ENCODE data around the gene MAP2K5.

The MAP2K5 gene

GRCh38 chr15:67774626-67775025 lies 232.1 kb downstream of the MAP2K5 start:
- TF ChIP-seq, protein P1, sequence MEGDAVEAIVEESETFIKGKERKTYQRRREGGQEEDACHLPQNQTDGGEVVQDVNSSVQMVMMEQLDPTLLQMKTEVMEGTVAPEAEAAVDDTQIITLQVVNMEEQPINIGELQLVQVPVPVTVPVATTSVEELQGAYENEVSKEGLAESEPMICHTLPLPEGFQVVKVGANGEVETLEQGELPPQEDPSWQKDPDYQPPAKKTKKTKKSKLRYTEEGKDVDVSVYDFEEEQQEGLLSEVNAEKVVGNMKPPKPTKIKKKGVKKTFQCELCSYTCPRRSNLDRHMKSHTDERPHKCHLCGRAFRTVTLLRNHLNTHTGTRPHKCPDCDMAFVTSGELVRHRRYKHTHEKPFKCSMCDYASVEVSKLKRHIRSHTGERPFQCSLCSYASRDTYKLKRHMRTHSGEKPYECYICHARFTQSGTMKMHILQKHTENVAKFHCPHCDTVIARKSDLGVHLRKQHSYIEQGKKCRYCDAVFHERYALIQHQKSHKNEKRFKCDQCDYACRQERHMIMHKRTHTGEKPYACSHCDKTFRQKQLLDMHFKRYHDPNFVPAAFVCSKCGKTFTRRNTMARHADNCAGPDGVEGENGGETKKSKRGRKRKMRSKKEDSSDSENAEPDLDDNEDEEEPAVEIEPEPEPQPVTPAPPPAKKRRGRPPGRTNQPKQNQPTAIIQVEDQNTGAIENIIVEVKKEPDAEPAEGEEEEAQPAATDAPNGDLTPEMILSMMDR (IDR thresholded peaks at IDR 0.05; ENCODE audit: insufficient read depth, low read length, poor library complexity, severe bottlenecking), result no peak
- Histone ChIP-seq H3K27me3 (replicated peaks; ENCODE audit: control insufficient read depth, insufficient read depth, low read length) (no peaks in the 10 kb centered on the region), H3K36me3 (ENCODE audit: control insufficient read depth, insufficient read depth, low read length) (no peaks in the 10 kb centered on the region), H3K4me3 (replicated peaks; ENCODE audit: low read depth, low read length) (no peak overlapping the region)
- no peak for DNase-seq (ENCODE audit: extremely low read depth, insufficient read length)

DNA sequence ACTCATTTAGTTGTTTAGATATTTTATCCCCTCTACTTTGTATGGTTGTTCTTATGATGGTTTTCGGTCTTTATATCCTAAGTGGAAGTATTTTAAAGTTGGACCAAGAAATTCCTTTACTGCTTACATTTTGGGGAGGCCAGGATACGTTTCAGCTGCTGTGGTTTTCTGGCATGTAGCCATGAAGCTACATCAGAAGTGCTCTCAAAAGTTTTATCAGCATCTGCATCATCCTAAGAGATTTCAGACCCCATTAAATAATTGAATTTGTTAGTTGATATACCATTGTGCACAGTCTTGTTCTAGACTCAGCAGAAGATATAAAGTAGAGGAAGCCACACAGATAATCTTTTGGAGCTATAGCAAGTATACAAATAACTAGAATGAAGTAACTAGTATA lies 232.7 kb downstream of the MAP2K5 start:
- no peaks in the 10 kb centered on the region for H3K36me3 ChIP-seq (ENCODE audit: control insufficient read depth, insufficient read depth, low read length)
- TF ChIP-seq, protein P1 (IDR thresholded peaks at IDR 0.05; ENCODE audit: insufficient read depth, low read length, poor library complexity, severe bottlenecking), result no peak
- DNase-seq (ENCODE audit: extremely low read depth, insufficient read length), result no peak
- H3K27me3 ChIP-seq (replicated peaks; ENCODE audit: control insufficient read depth, insufficient read depth, low read length), result no peaks in the 10 kb centered on the region
- no peak overlapping the region for H3K4me3 ChIP-seq (replicated peaks; ENCODE audit: low read depth, low read length)

DNA sequence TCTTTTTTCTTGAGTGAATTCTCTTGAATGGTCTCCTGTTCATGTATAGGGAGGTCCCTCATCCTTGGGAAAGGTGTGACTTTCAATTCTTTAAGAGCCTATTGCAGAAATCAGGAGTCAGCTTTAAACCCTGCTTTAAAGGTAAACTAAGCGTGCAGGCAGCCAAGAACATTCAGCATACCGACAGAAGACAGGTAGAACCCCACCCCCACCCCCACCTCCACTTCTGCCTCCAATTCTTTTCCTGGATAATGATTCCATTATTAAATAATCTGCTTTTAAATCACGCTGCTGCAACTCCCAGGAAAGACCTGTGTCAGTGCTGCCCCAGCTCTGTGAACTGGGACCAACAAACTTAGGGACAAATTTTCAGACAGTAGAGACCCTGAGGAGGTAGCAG lies 233.5 kb downstream of the MAP2K5 start:
- Histone ChIP-seq H3K4me3 (replicated peaks; ENCODE audit: low read depth, low read length) (no peak overlapping the region), H3K27me3 (replicated peaks; ENCODE audit: control insufficient read depth, insufficient read depth, low read length) (no peaks in the 10 kb centered on the region), H3K36me3 (ENCODE audit: control insufficient read depth, insufficient read depth, low read length) (no peaks in the 10 kb centered on the region)
- no peak for DNase-seq (ENCODE audit: extremely low read depth, insufficient read length)
- TF ChIP-seq, protein P1 (IDR thresholded peaks at IDR 0.05; ENCODE audit: insufficient read depth, low read length, poor library complexity, severe bottlenecking), result no peak

DNA sequence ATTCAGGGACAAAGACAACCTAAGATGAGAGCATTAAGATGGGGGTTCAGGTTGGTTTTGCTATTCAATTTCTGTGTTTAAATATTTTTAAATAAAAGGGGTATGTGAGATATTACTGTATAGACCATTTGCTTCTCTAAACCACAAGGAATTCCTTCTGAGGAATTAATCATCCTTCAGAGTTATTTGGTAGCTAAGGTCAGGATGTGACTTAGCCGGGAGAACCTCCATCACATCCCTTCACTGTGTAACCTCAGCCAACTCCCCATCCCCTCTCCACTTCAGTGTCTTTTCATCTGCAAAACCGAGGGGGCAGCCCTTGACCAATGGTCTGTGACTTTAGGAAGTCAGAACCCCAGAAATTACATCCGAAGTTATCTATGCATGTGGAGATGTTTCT lies 234.1 kb downstream of the MAP2K5 start:
- no peaks in the 10 kb centered on the region for H3K36me3 ChIP-seq (ENCODE audit: control insufficient read depth, insufficient read depth, low read length)
- DNase-seq (ENCODE audit: extremely low read depth, insufficient read length), result no peak
- no peak overlapping the region for H3K4me3 ChIP-seq (replicated peaks; ENCODE audit: low read depth, low read length)
- TF ChIP-seq, protein P1 (IDR thresholded peaks at IDR 0.05; ENCODE audit: insufficient read depth, low read length, poor library complexity, severe bottlenecking), result no peak
- H3K27me3 ChIP-seq (replicated peaks; ENCODE audit: control insufficient read depth, insufficient read depth, low read length), result no peaks in the 10 kb centered on the region

GRCh38 chr15:67777071-67777470 lies 234.6 kb downstream of the MAP2K5 start:
- no peak overlapping the region for H3K4me3 ChIP-seq (replicated peaks; ENCODE audit: low read depth, low read length)
- no peak for DNase-seq (ENCODE audit: extremely low read depth, insufficient read length)
- TF ChIP-seq, protein P1 (IDR thresholded peaks at IDR 0.05; ENCODE audit: insufficient read depth, low read length, poor library complexity, severe bottlenecking), result no peak
- no peaks in the 10 kb centered on the region for H3K36me3 ChIP-seq (ENCODE audit: control insufficient read depth, insufficient read depth, low read length)
- no peaks in the 10 kb centered on the region for H3K27me3 ChIP-seq (replicated peaks; ENCODE audit: control insufficient read depth, insufficient read depth, low read length)

DNA sequence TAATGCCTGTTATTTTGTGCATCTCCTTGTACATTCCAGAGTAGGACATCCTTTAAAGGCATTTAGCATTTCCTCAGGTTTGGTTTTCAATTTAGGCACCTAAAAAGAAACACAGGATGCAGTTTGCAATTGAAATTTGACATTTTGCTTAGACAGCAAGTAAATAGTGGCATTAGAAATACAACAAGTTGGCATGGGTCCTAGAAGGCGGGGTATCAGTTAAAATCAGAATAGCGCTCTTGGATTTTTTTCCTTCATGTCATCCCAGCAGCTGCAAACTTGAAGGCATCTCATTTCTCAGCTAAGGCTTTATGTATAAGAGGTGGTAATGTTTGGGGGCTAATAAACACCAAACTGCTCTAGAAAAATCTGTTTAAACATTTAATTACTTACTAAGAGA lies 235.3 kb downstream of the MAP2K5 start:
- Histone ChIP-seq H3K36me3 (ENCODE audit: control insufficient read depth, insufficient read depth, low read length) (no peaks in the 10 kb centered on the region), H3K27me3 (replicated peaks; ENCODE audit: control insufficient read depth, insufficient read depth, low read length) (no peaks in the 10 kb centered on the region), H3K4me3 (replicated peaks; ENCODE audit: low read depth, low read length) (no peak overlapping the region)
- TF ChIP-seq, protein P1 (IDR thresholded peaks at IDR 0.05; ENCODE audit: insufficient read depth, low read length, poor library complexity, severe bottlenecking), result no peak
- DNase-seq (ENCODE audit: extremely low read depth, insufficient read length), result no peak
